GM21717 (cell line): Measurements from ENCODE around the gene ARHGAP6.

Source experiments
- ATAC-seq: cut with Tn5 transposase; IDR thresholded peaks from one replicate; pipeline ENCODE4 v1.9.1; 2021; ENCODE audit warnings: mild to moderate bottlenecking, moderate library complexity; ENCODE audit not compliant: unreplicated experiment

Gene ARHGAP6

DNA sequence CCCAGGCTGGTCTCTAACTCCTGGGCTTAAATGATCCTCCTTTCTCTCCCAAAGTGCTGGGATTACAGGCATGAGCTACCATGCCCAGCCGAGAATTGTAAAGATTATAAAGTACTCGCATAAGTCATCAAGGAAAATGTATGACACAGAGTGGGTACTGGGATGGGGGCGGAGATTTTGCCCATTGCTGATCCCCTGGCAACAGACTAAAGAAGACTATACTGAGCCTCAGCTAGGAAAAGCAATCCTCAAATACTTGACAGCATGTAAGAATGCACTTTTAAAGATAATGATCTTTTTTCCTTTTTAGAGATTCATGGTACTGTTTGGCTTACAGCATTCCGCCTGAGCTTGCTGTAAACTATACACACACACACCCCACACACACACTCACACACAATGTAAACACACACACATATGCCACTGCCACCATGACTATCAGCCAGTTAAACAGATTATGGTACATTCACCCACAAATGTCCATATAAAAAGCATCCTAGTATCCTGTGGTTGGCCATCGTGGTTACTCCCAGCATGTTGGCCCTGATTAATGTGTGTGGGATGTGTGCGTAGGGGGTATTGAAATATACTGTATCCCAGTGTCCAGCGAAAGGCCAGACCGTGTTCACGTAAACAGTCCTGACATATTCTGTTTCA is 259.5 kb downstream of the ARHGAP6 start:
- no peak for ATAC-seq

DNA sequence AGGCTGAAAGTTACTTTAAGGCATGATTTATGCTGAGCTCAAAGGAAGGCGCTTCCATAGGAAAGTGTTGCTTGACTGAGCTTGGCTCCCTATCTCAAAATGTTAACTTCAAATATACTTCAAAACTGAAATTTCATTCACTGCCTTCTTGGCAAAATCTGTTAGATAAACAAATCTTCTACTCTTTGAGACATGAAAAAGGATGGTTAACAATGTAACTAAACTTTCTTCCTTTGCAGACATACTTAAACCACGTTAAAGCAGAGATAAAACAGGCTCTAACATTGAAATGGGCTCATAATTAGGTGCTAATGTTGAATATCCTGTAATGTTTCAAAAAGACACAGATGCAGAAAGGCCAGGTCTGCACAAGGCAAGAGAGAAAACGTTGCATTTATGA is 262.1 kb downstream of the ARHGAP6 start:
- no peak for ATAC-seq

DNA sequence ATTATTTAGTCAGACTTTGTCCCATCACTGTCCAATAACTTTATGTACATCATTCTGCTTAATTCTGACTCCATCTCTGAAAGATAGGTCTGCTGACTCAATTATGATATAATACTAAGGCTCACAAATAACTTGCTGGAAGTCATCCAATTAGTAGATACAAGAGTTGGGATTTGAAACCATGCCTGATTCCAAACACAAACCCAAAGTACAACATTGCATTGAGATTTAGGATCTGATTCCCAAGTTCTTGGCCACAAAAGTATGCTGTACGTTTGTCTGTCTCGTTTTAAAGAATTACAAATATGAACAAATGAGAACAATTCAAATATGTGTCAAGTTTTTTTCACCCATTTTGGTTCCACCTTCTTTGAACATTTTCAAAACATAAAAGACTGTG is 263.8 kb downstream of the ARHGAP6 start:
- no peak for ATAC-seq

DNA sequence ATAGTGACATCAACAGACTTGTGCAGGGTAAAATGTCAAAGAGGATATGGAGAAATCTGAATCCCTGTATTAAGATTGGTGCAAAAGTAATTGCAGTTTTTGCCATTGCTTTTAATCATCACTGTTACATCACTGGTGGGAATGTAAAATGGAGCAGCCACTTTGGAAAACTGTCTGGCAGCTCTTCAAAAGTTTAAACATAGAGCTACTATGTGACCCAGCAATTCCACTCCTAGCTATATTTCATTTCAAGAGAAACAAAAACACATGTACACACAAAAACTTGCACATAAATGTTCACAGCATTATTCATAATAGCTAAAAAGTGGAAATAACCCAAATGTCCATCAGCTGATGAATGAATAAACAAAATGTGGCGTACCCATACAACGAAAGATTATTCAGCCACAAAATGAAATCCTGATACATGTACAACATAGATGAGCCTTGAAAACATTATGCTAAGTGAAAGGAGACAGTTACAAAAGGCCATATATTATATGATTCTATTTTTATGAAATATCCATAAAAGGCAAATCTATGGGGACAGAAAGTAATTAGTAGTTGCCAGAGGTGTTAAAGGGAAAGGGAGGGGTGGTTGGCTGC is 266.1 kb downstream of the ARHGAP6 start:
- ATAC-seq = no peak

DNA sequence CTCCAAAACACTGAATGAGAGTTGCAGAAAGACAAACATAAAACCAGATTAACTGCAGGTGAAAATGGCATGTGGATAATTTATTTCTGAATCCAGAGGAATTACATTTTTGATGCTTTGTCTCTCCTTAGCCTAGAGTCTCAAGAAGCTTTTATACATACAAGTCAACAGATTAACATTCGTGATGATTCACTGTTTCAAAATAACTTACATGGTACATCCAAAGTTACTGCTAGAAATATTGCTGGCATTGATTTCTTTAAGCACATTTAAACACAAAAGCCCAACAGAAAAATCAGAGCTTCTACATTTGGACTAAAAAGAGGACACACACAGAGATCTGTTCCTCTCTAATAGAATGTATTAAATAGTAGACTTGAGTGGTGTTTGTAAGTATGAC is 266.9 kb downstream of the ARHGAP6 start:
- no peak for ATAC-seq

DNA sequence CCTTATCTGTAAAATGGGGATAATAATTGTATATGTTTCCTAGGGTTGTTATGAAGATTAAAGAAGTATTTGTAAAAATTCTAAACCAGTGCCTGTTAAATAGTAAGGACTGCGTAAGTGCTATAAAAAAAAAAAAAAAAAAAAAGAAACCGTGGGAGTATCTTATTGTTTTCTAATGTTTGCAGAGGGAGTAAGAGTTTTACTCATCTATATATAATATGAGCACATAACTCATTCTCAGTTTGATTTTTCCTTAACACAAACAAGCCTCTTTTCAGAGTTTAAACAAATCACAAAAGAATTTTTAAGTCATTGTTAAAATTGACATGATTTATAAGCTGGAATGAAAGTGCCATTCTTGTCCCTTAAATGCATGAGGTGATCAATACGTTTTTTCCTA is 267.6 kb downstream of the ARHGAP6 start:
- ATAC-seq = no peak

DNA sequence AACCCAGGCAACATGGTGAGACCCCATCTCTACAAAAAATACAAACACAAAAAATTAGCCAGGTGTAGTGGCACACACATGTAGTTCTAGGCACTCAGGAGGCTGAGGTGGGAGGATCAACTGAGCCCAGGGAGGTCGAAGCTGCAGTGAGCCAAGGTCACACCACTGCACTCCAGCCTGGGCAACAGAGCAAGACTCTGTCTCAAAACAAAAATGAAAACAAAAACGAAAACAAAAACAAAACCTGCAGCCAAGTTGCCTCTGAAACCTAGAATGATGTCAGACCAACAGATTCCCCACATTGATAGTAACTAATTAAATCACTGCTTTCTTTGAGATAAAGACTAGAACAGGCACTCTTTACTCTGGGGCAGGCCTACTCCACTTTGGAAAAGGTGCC is 268.0 kb downstream of the ARHGAP6 start:
- ATAC-seq = peak; percentile 96

DNA sequence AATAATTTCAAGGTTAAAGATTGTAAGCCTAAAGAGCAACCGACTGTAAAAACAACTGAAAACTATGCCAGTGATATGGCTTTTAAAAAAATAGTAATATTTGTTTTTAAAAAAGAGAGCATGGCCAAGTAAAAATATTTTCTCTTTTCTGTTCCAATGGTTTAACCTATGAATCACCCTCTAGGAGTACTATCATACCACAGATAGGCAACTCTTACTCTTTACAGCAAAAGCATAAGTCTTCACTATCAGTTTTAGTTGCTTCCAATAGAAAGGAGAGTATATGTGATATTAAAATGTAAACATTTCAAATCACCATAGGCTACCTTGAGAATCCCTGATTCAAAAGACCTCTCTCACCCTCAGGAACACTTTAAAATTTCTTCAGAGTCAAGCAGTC is 269.9 kb downstream of the ARHGAP6 start:
- no peak for ATAC-seq

DNA sequence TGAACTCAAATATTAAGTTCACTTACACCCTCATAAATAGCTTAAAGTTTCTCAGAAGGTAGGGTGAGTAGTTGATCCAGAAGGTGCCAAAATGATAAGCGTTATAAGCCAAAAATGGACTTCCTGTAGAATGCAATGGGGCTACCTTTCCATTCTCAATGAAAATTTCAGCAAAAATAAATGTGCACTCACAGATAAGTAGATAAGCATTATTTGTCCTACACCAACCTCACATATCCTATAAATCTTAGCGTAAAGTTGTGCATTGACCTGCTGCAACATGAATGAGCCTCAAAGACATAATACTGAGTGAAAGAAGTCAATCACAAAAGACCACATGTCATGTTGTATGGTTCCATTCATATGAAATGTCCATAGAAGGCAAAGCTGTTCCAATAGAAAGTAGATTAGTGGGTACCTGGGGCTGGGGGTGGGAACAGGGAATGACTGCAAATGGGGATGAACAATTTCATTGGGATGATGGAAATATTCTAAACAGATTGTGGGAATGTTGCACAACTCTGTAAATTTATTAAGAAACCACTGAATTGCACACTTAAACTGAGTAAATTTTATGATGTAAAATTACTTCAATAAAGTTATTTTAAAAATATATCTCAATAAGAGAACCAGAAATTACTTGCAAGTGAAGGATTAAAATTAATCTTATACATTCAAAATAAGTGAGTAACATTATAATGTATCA is 271.6 kb downstream of the ARHGAP6 start:
- ATAC-seq = no peak

DNA sequence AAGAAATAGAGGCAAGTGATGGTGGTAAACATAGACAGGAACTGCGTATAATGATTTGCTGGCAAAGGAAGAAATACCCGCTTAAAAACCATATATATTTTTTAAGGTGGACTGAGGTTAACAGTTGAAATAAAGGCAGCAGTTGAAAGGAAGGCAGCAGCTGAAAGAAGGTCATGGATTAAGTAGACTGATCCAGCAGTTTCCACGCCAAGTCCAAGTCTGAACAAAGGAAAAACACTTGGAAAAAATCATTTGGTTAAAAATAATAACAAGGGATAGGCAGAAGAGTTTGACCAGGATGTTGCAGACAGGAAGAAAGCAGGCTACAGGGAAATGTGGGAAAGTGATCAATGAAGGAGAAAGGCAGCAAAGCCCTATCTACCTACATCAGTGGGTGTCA is 278.9 kb downstream of the ARHGAP6 start:
- no peak for ATAC-seq

DNA sequence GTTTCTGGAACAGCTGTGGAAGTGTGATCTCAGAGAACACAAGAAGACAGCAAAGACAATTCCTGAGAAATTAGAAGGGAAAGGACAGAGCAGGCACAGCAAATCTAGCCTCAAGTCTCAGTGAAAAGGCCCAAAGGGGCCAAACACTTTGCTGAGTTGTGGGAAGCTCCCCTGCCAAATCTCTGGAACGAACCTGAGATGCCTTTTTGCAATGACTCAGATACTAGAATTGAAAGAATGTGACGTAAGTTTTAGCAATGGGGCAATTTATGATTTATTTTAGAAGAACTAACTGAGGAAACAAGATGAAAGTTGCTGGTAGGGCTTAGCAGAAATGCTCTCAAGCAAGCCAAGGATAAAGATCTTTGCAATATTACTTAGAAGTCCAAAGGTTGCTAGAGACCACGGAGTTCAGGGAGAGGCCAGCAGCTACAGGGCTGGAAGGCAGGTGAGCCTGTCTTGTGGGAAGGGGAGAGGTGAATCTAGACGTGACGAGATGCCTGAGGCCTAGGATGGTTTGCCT is 279.7 kb downstream of the ARHGAP6 start:
- ATAC-seq = no peak

DNA sequence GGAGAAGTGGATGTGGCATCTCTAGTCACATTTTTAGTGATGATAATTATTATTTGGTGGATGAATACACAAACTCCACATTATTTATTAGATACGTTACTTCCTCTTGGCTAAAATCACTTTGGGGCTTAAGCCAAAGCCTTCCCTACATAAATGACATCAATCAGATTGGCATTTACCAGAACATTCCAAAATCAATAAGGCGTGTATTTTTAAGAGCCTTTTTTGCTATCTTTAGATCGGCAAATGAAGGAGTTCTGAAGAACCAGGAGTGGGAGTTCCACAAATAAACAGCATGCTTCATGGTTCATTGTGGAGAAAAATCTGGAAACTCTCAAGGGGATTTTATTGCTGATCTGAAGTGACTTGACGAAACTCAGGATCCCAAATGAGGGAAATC is 282.8 kb downstream of the ARHGAP6 start:
- no peak for ATAC-seq

DNA sequence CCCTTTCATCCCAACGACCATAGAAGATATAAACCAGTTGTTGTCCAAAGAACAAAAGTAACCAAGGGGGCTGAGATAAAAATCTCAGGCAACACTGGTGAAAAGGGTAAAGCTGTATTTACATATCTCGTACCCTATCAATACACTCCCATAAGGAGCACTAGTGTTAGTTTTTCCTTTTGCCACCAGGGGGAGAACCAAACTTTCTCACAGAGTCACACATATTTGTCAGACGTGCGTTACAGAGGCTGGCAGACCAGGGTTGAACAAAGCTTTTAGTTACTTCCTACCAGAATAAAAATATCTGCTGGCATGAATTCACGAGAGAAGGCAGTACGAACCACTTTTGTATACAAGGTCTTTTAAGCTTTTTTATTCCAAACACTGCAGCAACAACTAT is 284.3 kb downstream of the ARHGAP6 start:
- peak; percentile 96 for ATAC-seq

DNA sequence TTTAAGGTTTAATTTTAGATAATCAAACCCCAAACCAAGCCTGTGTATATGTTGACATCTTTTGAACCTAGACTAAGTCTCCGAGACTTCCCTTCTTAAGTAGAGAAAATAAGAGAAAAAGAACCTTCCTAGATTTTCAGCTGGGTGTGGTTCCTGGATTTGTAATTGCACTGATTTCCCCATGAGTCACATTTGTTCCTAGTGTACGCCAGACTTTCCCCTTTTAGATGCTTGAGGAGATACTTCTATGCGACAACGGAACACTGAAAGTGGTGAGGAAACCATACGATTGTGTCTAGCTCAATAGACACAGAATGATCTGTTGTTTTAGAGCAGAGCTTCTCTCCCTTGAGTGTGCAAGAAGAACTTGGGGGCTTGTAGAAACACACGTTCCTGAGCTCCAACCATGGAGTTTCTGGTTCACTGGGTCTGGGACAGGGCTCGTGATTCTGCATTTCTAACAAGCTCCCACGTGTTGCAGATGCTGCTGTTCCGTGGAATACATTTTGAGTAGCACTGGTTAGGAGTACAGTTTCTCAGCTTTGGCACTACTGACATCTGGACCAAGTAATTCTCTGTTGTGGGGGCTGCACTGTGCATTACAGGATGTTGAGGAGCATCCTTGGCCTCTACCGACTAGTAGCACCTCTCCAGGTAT is 285.4 kb downstream of the ARHGAP6 start:
- ATAC-seq = no peak

DNA sequence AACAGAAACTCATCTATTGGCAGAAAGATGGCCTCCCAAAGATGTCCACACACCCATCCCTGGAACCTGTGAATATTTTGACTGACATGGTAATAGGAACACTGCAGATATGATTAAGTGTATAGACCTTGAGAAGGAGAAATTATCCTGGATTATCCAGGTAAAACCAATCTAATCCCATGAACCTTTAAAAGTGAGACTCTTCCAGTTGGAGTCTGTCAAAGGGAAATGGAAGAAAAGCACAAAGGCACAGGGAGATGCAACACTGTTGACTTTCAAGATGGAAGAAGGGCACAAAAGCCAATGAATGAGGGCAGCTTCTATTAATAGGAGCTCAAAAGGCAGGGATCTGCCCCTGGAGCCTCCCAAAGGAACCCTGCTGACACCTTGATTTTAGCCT is 289.6 kb downstream of the ARHGAP6 start:
- no peak for ATAC-seq

DNA sequence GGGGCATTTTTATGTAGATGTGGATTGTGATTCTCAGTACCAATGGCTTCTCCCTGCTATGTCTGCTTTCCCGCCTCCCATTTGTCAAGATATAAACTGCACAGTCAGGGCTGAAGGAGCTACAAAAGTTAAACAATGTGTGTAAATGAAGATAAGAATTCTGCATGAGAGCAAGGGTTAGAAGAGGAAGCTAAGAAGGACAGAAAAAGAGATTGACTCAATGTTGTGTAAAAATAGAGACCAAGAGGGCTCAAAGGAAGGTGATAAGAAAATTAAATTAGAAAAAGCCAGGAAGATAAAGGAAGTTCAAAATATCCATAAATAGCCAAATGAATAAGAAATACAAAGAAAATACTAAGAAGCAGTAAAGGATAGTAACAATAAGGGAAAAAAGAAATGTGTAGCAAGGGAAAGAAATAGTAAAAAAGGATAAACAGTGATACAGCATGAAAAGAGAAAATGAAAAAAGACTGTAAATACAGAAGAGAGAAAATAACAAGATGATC is 290.1 kb downstream of the ARHGAP6 start:
- ATAC-seq = no peak

DNA sequence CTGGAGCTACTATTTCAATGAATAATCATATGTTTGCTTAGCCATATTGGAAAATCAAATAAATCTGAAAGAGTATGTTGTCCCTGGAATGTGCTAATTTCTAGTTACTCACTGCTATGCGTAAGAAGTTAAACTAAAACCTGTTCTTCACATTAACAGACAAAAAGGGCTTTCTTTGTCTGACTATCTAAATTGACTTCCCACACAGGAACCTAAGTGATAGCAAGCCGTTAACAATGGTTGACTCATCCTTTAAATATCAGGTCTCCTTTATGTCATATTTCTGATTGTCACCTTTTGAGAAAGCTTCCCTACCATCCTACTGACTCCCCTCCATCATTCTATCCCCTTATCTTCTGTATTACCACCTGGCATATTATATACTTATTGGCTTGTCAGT is 291.1 kb downstream of the ARHGAP6 start:
- ATAC-seq = no peak

DNA sequence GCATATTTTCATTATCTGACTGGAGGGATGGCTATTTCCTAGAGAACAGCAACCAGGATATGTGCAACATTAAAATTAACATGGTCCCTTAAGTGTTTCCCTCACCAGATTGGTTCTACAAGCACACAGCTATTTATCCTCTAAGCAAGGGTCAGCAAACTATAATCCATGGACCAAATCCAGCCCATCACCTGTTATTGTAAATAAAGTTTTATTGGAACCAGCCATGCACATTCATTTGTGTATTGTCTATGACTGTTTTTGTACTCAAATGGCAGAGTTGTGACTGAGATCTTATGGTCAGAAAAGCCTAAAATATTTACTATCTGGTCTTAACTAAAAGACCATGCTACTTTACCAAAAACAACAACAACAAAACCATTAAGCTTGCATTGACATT is 294.6 kb downstream of the ARHGAP6 start:
- no peak for ATAC-seq

DNA sequence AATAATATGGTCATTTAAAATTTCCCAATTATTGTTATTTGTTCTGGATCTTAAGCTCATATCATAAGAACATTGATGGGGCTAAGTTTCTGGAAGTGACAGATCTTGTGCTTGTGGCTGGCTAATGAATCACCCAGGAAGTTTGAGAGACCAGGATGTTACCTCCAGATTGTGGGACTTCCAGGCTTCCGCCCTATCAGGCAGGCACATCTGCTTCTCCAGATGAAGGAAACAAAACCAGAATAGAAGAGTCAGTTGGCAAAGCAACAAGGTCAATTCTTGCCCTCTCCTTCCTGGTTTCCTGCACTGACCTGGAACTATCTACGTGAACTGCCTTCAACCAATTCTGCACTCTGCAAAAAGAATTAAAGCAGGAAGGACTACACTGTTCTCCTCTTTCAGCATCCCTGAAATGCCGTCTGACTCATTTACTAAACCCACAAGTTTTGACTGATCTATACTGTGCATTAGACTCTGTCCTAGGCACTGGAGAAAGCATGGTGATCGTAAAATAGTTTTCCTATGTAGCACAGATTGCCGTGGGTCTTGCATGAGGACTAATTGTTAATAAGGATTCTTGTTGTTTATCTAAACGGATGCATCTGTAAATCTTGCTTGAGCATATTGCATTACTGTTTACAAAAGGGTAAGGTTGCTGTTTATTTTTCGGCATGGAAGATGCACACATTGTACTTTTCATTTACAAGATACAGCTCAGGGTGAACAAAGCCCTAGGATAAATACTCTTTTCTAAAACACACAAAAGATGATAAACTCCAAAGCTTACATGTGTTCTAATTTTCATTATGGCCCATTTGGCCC is 297.9 kb downstream of the ARHGAP6 start:
- no peak for ATAC-seq

DNA sequence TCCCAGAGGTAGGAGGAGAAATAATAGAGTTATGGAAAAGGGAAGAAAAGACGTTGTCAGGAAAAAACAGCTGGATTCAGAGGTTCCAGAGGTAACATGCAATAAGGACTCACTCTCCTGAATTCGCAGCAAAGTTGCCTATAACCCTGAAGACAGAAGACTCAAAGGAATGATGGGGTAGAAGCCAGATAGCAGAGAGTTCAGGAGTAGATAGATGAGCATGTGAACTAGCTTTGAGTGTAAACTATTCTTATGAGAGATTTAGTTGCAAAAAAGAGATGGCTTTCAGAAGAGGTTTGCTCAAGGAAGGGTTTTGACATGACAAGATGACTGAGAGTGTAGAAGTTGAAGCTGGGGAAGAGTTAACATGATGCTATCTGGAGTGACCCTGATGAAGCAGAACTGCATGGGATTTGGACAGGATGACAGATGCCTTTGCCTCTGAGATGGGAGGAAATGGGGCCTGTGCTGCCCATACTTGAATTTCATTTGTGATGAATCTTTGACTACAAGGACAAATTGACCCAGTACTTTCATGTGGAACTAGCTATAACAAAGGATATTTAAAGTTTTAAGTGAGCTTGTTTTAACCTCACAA is 298.6 kb downstream of the ARHGAP6 start:
- ATAC-seq = no peak
